ENCODE results near the gene MIB2. TPM values are rescaled to one million over a fixed set of nuclear protein-coding genes. Genes with fewer than 3 reads are reported as not detected.
"Not testable (repeated sequence)": the region's sequence is repeated elsewhere in the genome, so short reads cannot be mapped to it uniquely, and the experiment has no call there.

The MIB2 gene
- total and polyA plus RNA-seq, 10 of the 15 experiments (the other 5 are each of a cell fraction or from before 2014, with no cell fraction given) = 0.42 to 26.8 (median 10.9) TPM; not detected in 1

GRCh38 chr1:1658583-1659549 lies 43.6 kb downstream of the MIB2 start, which contains the start of gene CDK11B (continued):
- peak; percentile 97 for TF ChIP-seq RELB (IDR thresholded peaks at IDR 0.05; ENCODE audit: low read depth)
- TF ChIP-seq SRF (IDR thresholded peaks at IDR 0.05; ENCODE audit: low read depth in 2 of 2, low read length in 2 of 2) = peak in 1 of 2 experiments; percentile 84; a peak in 2 of 4 replicates
- TF ChIP-seq CBFB (IDR thresholded peaks at IDR 0.05; ENCODE audit: low read depth) = peak; percentile 23; the same call in 1 of the 2 replicates
- peak; percentile 99 for TF ChIP-seq NBN (IDR thresholded peaks at IDR 0.05)
- TF ChIP-seq ZNF207 (IDR thresholded peaks at IDR 0.05; ENCODE audit: borderline replicate concordance) = peak; percentile 97
- TF ChIP-seq LARP7 (IDR thresholded peaks at IDR 0.05) = 0 out of 2 replicates have a peak, but pooled peaks have one; percentile 28
- TF ChIP-seq PKNOX1 (IDR thresholded peaks at IDR 0.05) = peak; percentile 15; the same call in 1 of the 2 replicates
- TF ChIP-seq ATF7 (IDR thresholded peaks at IDR 0.05; ENCODE audit: low read depth) = peak; percentile 86
- TF ChIP-seq POLR2AphosphoS5 (IDR thresholded peaks at IDR 0.05; ENCODE audit: low read length) = 0 out of 2 replicates have a peak, but pooled peaks have one; percentile 52
- TF ChIP-seq HDGF (IDR thresholded peaks at IDR 0.05) = 0 out of 2 replicates have a peak, but pooled peaks have one; percentile 50
- peak; percentile 82 for TF ChIP-seq RELA (IDR thresholded peaks at IDR 0.05; ENCODE audit: borderline replicate concordance, partially characterized antibody)
- TF ChIP-seq RBBP5 (conservative IDR thresholded peaks at IDR 0.05) = peak; percentile 81; the same call in 1 of the 2 replicates
- peak; percentile 53 for TF ChIP-seq SIX5 (IDR thresholded peaks at IDR 0.05; ENCODE audit: low read depth, low read length, severe bottlenecking)
- peak; percentile 81; the same call in 1 of the 2 replicates for TF ChIP-seq ATF3 (IDR thresholded peaks at IDR 0.05; ENCODE audit: borderline replicate concordance, extremely low read depth, low read depth, low read length)

- CTCF ChIA-PET; FAIRE-seq; intact Hi-C loops (cut with micrococcal nuclease; ENCODE audit: unreplicated experiment); ATAC-seq; H3K27ac ChIP-seq (ENCODE audit: control insufficient read depth, insufficient read depth); RAD21 ChIA-PET (ENCODE audit: unreplicated experiment); DNase-seq (ENCODE audit: low read depth, low spot score); in situ Hi-C loops (cut with MboI); H3K27me3 ChIP-seq (replicated peaks in 1 of 2; ENCODE audit: control insufficient read depth in 2 of 2, insufficient read depth in 2 of 2, low read length in 1 of 2); H3K4me1 ChIP-seq (ENCODE audit: control insufficient read depth, insufficient read depth, low read length); BruUV-seq (replicated peaks); H3K9ac ChIP-seq (ENCODE audit: control insufficient read depth, insufficient read depth, low read length); H3K4me2 ChIP-seq (ENCODE audit: control insufficient read depth, insufficient read depth); SMC1A ChIA-PET (ENCODE audit: uncharacterized antibody, unreplicated experiment); H3K79me2 ChIP-seq (ENCODE audit: control insufficient read depth, insufficient read depth, low read length); POLR2A ChIA-PET; H3K4me3 ChIP-seq; H4K20me1 ChIP-seq (ENCODE audit: control insufficient read depth, insufficient read depth); H2AFZ ChIP-seq (ENCODE audit: control insufficient read depth, low read depth, low read length); H3K36me3 ChIP-seq (ENCODE audit: control insufficient read depth in 2 of 2, insufficient read depth in 2 of 2, low read length in 1 of 2); H3K9me3 ChIP-seq (replicated peaks; ENCODE audit: control insufficient read depth, insufficient read depth, low read length): not testable (repeated sequence)
- 95% methylated on average over 9 of the region's 9 CpGs for WGBS (ENCODE audit: insufficient coverage, insufficient replicate concordance, low lambda C conversion rate, missing lambda C conversion rate)
Measured at GRCh38 chr1:1662392-1662791, 47.1 kb downstream of the MIB2 start.
